Duodenal mucosa (tissue), 2 donors: ENCODE measurements around the gene HOXB3.
A peak's percentile ranks its signal among the peaks of the same experiment; 100 is the strongest.

ENCODE experiments used
- H3K27ac ChIP-seq: one replicate; pipeline ENCODE4 v1.7.0; 2013; ENCODE audit warnings: low read depth, low read length
- H3K27me3 ChIP-seq, 2 donors: one replicate each; pipeline ENCODE4 v1.7.0; 2013; ENCODE audit warnings: low read length in 2 of 2, control low read depth in 1 of 2; ENCODE audit not compliant: insufficient read depth in 2 of 2, control insufficient read depth in 1 of 2
- H3K36me3 ChIP-seq, 2 donors: one replicate each; pipeline ENCODE4 v1.7.0; 2013; ENCODE audit warnings: low read length in 2 of 2, control low read depth in 1 of 2; ENCODE audit not compliant: insufficient read depth in 2 of 2, control insufficient read depth in 1 of 2
- H3K4me1 ChIP-seq, 2 donors: one replicate each; pipeline ENCODE4 v1.7.0; 2013; ENCODE audit warnings: low read length in 2 of 2, control low read depth in 1 of 2; ENCODE audit not compliant: insufficient read depth in 2 of 2, control insufficient read depth in 1 of 2
- H3K4me3 ChIP-seq, 2 donors: one replicate each; pipeline ENCODE4 v1.7.0; 2013; ENCODE audit warnings: low read length in 2 of 2, low read depth in 1 of 2
- H3K9ac ChIP-seq, 2 donors: one replicate each; pipeline ENCODE4 v1.7.0; 2013; ENCODE audit warnings: low read length in 2 of 2, low read depth in 1 of 2
- H3K9me3 ChIP-seq, 2 donors: one replicate each; pipeline ENCODE4 v1.7.0; 2013; ENCODE audit warnings: low read length in 2 of 2, control low read depth in 1 of 2; ENCODE audit not compliant: control insufficient read depth in 1 of 2

Gene HOXB3

DNA sequence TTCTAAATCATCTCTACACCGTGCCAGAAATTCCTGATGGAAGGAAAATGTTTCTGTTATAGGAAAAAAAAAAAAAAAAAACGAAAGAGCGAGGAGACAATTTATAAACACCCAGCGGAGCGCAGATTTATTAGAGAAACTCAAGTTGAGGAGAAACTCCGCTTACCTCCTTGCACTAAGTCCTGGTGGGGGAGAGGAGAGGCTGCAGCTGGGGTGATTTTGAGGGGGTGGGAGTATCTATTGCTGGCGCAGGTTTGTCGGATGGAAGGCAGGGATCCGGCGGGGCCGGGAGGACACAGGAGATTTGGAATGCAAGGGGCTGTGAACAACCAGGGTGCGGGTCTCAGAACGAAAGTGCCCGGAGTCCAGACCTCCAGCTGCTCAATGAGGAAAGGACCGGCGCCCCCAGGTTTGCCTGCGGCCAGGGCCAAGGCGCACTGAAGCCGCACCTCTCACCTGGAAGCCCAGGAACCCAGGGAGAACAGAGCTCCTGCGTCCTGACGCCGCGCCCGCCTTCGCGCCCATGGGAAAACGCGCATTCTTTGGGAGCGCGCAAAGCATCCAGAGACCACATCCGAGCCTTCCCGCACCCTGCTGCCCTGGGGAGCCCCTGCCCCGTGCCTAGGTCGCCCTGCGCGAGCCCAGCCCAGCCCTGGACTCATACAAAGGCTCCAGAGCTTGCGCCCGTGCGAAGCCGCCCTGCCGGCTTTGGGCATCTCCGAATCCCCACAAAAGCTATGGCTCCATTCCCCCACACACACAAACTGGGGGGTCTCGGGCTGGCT, 27.6 kb upstream of the HOXB3 start:
- peaks cover 6 to 13% of the 10 kb centered on the region in 2 donors for H3K4me1 ChIP-seq
- H3K27ac ChIP-seq = no peak overlapping the region
- H3K36me3 ChIP-seq = no peaks in the 10 kb centered on the region
- no peak overlapping the region for H3K4me3 ChIP-seq
- no peaks in the 10 kb centered on the region for H3K9me3 ChIP-seq
- peaks cover 82 to 98% of the 10 kb centered on the region in 2 donors for H3K27me3 ChIP-seq
- no peak overlapping the region for H3K9ac ChIP-seq

DNA sequence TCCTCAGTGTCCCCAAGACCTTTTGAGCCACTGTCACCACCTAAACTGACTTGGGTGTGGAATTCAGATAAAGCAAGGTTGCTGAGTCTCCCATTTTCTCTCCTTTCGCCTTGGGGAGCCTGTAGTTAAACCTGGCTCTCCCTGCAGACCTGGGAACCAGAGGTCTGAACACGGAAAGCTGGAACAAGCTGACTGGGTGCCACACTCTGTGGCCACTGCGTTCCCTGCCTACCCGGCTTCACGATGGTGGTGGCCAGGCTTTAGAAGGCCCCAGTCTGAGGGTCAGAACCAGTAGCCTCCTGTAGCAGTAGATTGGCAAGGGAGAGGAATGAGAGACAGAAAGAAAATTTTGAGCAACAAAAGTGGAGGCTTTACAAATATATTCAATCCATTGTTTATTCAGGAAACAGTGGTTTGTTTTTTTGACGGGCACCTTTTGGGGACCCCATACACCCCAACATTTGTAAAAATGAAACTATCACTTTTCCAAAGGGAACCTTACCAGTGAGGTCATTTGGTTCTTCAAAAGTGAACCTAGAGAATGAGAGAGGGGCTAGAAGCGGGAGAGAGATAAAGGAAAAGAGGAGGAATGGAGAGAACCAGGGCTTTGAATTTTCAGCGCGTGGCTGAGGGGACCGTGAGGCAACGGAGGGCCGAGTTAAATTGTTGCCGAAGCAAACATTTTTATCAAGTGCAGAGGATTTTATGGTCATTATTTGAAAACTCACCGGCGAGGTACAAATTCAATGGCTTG, 26.9 kb upstream of the HOXB3 start:
- Histone ChIP-seq H3K27me3 (peaks cover 80 to 96% of the 10 kb centered on the region in 2 donors), H3K36me3 (no peaks in the 10 kb centered on the region), H3K27ac (no peak overlapping the region), H3K9me3 (no peaks in the 10 kb centered on the region), H3K9ac (no peak overlapping the region), H3K4me3 (no peak overlapping the region), H3K4me1 (peaks cover 6 to 15% of the 10 kb centered on the region in 2 donors)

DNA sequence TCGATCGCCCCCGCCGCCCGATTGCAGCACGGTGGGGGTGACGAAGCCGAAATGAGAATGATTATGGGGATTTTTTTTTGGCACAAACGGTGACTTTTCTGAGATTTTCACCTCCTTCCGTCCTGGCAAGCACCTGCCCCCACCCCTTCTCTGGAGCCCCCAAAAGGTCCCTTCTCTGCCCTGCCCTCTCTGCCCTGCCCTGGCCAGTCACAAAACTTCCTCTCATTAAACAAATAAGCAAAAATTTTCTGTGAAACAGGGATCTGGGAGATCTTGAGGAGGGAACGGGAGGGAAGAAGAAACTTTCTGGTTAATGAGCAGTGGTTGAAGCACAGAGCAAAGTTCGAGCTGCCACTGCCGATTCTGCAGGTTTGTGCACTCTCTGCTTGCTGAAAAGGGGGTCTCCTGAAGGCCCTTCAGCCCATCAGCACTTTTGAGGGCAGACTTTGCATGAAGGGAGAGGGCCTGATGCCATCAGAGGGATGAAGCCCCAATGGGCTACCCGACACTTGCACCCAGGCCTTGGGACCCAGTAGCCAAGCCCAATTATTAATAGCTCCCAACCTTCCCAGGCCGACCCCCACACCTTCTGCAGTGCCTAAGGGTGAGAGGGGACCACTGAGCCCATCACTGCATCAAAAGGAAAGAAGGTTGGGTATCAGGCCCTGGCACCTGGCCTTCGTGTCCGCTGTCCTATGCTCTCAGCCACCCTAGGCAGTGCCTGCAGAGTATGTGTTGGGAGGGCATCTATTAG, 26.1 kb upstream of the HOXB3 start:
- H3K9me3 ChIP-seq = no peaks in the 10 kb centered on the region
- H3K4me1 ChIP-seq = peaks cover 6 to 18% of the 10 kb centered on the region in 2 donors
- no peaks in the 10 kb centered on the region for H3K36me3 ChIP-seq
- H3K9ac ChIP-seq = no peak overlapping the region
- peaks cover 80 to 96% of the 10 kb centered on the region in 2 donors for H3K27me3 ChIP-seq
- H3K4me3 ChIP-seq = no peak overlapping the region
- no peak overlapping the region for H3K27ac ChIP-seq

DNA sequence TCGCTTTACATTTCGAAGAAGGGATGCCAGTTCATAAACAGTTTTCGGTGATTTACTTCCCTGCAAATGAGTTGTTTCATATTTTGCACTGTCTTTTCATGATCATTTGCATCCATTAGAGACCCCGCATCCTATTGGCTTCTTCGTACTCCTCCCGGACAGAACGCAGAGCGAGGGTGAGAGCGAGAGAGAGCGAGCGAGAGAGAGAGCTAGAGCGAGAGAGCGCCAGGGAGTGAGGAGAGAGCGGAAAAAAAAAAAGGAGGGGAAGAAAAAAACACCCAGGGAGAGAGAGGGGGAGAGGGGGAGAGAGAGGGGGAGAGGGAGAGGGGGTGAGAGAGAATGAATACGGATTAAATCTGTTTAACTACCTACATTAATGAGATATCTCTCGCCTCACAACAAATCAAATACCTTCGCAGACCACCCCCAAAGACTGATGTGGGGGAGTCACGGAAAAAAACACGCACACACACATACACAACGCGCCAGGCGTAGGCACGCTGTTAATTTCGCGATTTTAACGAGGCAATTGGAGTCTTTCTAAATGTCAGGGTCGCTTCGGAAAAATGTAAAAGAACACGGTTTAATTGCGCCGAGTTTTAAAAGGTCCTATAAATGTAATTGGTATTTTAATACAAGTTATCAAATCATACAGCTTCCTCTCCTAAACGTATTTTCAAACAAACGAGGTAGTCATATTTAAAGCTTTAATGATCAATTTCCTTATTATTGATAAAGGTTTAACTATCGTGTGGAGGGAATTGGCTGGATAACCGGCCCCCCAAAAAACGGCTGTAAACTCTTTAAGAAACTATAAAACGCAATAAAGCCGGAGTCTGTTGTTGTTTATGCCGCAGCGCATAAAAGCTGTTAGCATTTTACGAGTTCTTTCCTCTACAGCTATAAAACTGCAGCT, 25.3 kb upstream of the HOXB3 start, which contains the start of gene HOXB8:
HOXB8 (minus strand) TSS at position 246 of the 916 bp plus-strand sequence. CDS start 588 bp downstream, outside the sequence.
- H3K4me3 ChIP-seq = no peak within 1 kb of the TSS
- peak within 1 kb of the TSS; percentile 42 for H3K27ac ChIP-seq
- no peak within 1 kb of the TSS for H3K9ac ChIP-seq

DNA sequence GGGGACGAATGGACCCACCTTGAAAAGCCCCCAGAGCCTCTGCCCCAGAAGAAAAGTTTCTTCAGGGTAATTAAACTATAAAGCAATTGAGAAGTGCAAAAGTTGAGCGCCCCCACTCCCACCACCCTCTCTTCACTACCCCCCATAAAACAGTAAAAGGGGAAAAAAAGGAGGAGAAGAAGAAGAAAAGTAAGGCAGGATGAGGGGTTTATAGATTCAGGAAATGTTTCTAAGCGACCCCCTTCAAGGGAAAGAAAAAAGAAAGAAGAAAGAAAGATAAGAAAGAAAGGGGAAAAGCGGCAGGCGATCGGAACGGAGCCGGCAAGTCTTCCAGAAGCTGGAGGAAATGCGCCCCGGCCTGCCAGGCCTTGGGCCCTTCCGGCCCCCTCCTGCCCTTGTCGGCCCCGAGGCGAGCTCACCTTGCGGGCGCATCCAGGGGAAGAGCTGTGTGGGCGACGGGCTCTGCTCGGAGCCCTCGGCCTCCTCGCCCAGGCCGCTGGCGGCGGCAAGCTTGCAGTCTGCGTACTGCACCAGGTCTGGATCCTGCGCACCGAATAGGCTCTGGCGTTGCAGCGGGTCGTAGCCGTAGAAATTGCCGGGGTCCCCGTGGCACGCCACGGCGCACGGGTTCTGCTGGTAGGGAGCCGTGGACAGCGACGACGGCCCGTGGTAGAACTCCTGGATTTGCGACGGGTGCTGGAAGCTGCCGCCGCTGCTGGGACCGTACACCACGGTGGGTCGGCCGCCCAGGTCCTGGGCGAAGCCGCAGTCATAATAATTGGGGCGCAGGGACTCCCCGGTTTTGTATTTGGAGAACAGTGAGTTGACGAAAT, 24.0 kb upstream of the HOXB3 start:
- Histone ChIP-seq H3K36me3 (no peaks in the 10 kb centered on the region), H3K27me3 (peaks cover 79 to 94% of the 10 kb centered on the region in 2 donors), H3K9ac (no peak overlapping the region), H3K9me3 (no peaks in the 10 kb centered on the region), H3K4me1 (peaks cover 5 to 21% of the 10 kb centered on the region in 2 donors), H3K27ac (no peak overlapping the region), H3K4me3 (no peak overlapping the region)

More for the DNA sequence above, 25.3 kb upstream of the HOXB3 start, which contains the start of gene HOXB8:
- Histone ChIP-seq H3K9me3 (no peaks in the 10 kb centered on the region), H3K36me3 (no peaks in the 10 kb centered on the region), H3K4me1 (peaks cover 6 to 26% of the 10 kb centered on the region in 2 donors), H3K27me3 (peaks cover 78 to 96% of the 10 kb centered on the region in 2 donors)

DNA sequence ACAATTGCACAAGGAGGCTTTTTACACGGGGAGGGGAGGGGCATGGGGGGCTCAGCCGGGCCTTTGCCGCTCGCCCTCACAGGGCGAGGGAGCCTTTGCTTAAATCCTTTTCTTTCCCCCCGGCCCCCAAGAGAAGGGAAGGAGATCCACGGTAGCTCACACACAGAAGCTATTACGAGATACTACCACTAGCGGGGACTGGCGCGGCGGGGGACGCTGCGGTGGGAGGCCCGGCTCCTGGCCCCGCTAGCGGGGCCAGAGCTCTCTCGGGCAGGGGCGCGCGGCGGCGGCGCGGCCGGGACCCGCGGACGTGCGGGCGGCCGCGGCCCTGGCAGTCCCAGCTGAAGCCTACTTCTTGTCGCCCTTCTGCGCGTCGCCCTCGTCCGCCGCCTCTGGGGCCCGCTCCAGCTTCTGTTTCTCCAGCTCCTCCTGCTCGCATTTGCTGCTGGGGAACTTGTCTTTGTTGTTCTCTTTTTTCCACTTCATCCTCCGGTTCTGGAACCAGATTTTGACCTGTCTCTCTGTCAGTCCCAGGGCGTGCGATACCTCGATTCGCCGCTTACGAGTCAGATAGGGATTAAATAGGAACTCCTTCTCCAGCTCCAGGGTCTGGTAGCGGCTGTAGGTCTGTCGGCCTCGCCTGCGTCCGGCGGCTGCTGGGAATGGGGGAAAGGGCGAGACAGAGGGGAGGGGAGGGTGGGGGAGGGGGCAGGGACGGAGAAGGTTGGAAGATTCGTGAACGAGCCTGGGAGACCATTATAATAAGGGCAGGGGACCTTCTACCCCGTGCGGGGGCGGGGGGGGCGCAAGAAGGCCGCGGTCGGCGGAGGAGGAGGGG, 23.0 kb upstream of the HOXB3 start:
- Histone ChIP-seq H3K9ac (no peak overlapping the region), H3K27me3 (peaks cover 77 to 92% of the 10 kb centered on the region in 2 donors), H3K27ac (no peak overlapping the region), H3K4me1 (peaks cover 0 to 21% of the 10 kb centered on the region in 2 donors), H3K4me3 (peak overlapping the region in 1 of 2 donors; percentile 73), H3K36me3 (no peaks in the 10 kb centered on the region), H3K9me3 (no peaks in the 10 kb centered on the region)

DNA sequence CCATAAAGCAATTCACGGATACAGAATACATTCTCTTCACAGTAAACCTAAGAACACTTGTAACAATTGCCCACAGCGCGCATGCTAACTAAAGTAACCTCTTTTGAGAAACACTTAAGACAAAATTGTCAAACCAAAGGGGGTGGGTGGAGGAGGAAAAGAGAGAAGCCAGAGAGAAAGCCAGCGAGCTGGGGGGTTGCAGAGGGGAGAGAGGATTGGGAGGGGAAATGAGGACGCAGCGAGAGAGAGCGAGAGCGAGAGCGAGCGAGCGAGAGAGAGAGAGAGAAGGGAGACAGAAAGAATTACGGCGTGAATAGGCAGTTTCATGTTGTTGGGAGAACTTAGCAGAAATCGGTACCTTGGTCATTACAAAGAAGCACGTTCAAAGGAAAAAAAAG, 22.4 kb upstream of the HOXB3 start:
- no peak overlapping the region for H3K9ac ChIP-seq

DNA sequence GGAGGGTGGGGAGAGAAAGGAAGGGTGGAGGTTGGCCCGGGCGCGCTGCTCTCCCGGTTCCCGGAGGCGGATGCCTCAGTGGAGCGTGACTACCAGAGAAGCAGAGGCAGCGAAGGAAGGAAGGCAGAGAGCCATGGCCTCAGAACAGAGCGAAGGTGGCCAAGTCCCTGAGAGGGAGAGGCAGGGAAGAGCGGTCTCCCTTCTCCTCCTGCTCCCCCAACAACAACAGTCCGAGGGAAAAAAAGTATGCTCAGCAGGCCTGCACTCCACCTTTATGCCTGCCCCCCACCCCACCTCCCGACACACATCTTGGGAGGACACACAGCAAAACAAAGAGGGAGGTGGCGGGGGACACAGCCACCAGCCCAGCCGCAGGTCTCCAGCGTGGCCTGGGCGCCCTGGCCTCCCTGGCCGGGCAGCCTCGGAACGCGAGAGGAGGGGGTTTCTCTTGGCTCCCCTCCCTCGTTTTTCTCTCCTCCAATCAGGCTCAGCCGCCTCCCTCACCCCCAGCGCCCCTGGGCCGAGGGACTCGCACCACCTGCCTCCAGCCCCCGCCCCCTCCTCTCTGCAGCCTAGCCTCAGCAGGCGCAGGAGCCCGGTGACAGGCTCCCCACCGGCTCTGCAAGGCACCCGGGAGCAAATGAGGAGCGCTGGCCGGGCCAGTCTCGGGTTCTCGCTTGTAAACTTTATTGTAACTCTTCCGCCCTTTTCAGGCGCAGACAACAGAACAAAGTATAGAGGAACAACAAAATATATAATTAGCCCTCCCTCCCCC, 21.8 kb upstream of the HOXB3 start:
- peaks cover 0 to 21% of the 10 kb centered on the region in 2 donors for H3K4me1 ChIP-seq
- peaks cover 73 to 90% of the 10 kb centered on the region in 2 donors for H3K27me3 ChIP-seq
- no peaks in the 10 kb centered on the region for H3K36me3 ChIP-seq
- no peak overlapping the region for H3K27ac ChIP-seq
- no peaks in the 10 kb centered on the region for H3K9me3 ChIP-seq
- no peak overlapping the region for H3K9ac ChIP-seq
- H3K4me3 ChIP-seq = peak overlapping the region in 1 of 2 donors; percentile 73

More for the DNA sequence above, 22.4 kb upstream of the HOXB3 start:
- no peaks in the 10 kb centered on the region for H3K36me3 ChIP-seq
- H3K4me1 ChIP-seq = peaks cover 0 to 21% of the 10 kb centered on the region in 2 donors
- H3K27me3 ChIP-seq = peaks cover 75 to 90% of the 10 kb centered on the region in 2 donors
- H3K9me3 ChIP-seq = no peaks in the 10 kb centered on the region
- peak overlapping the region in 1 of 2 donors; percentile 73 for H3K4me3 ChIP-seq
- no peak overlapping the region for H3K27ac ChIP-seq
